Measurements from ENCODE around the gene ZNF329.

The ZNF329 gene

DNA sequence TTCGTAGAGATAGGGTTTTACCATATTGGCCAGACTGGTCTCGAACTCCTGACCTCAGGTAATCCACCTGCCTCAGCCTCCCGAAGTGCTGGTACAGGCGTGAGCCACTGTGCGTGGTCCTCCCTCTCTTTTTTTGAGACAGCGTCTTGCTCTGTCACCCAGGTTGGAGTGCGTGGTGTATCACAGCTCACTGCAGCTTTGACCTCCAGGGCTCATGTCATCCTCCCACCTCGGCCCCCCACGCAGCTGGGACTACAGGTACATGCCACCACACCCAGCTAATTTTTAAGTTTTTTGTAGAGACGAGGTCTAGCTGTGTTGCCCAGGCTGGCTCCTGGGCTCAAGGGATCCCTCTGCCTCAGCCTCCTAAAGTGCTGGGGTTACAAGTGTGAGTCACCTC is 70.8 kb downstream of the ZNF329 start:
- peaks cover 0 to 7% of the 10 kb centered on the region in 2 donors for H3K36me3 ChIP-seq (ENCODE audit: control insufficient read depth in 1 of 2, insufficient read depth in 2 of 2, low read length in 2 of 2)

More for the DNA sequence above, 70.8 kb downstream of the ZNF329 start:
- Histone ChIP-seq H3K27ac (ENCODE audit: low read depth, low read length) (no peak overlapping the region), H3K4me1 (ENCODE audit: control insufficient read depth in 1 of 2, insufficient read depth in 2 of 2, low read length in 2 of 2) (no peaks in the 10 kb centered on the region), H3K4me3 (ENCODE audit: low read depth in 1 of 2, low read length in 2 of 2) (no peak overlapping the region), H3K9me3 (ENCODE audit: control insufficient read depth in 1 of 2, low read length in 2 of 2) (peaks cover 34 to 48% of the 10 kb centered on the region in 2 donors), H3K9ac (ENCODE audit: low read depth in 1 of 2, low read length in 2 of 2) (no peak overlapping the region), H3K27me3 (ENCODE audit: control insufficient read depth in 1 of 2, insufficient read depth in 2 of 2, low read length in 2 of 2) (no peaks in the 10 kb centered on the region)
